Measurements from ENCODE around the gene GNAI1.

The GNAI1 gene

GRCh38 chr7:80134536-80135308 is at the start of gene GNAI1:
Gene GNAI1, plus strand, starts transcription at chr7:80134831. Its CDS starts 330 bp downstream, at chr7:80135161.
- no peak for FAIRE-seq

GRCh38 chr7:80087051-80087770 is 47.4 kb upstream of the GNAI1 start:
- FAIRE-seq, result no peak

GRCh38 chr7:80087771-80088170 is 46.9 kb upstream of the GNAI1 start:
- no peak for FAIRE-seq

GRCh38 chr7:80088705-80089104 is 45.9 kb upstream of the GNAI1 start:
- FAIRE-seq, result no peak

GRCh38 chr7:80089366-80089765 is 45.3 kb upstream of the GNAI1 start:
- no peak for FAIRE-seq

- FAIRE-seq, result no peak
Observed at GRCh38 chr7:80093349-80093748, 41.3 kb upstream of the GNAI1 start.

- peak; percentile 94 for FAIRE-seq
Observed at GRCh38 chr7:80095545-80095944, 39.1 kb upstream of the GNAI1 start.

- FAIRE-seq, result no peak
Observed at GRCh38 chr7:80097756-80098155, 36.9 kb upstream of the GNAI1 start.

GRCh38 chr7:80098795-80099194 is 35.8 kb upstream of the GNAI1 start:
- FAIRE-seq, result no peak

- no peak for FAIRE-seq
Observed at GRCh38 chr7:80100254-80100653, 34.4 kb upstream of the GNAI1 start.

GRCh38 chr7:80105701-80106408 is 28.8 kb upstream of the GNAI1 start:
- FAIRE-seq, result no peak

GRCh38 chr7:80106498-80107113 is 28.0 kb upstream of the GNAI1 start:
- FAIRE-seq, result no peak

GRCh38 chr7:80107278-80107677 is 27.4 kb upstream of the GNAI1 start:
- no peak for FAIRE-seq

GRCh38 chr7:80110376-80110775 is 24.3 kb upstream of the GNAI1 start:
- no peak for FAIRE-seq

- no peak for FAIRE-seq
Observed at GRCh38 chr7:80114159-80114558, 20.5 kb upstream of the GNAI1 start.

- FAIRE-seq, result no peak
Observed at GRCh38 chr7:80124526-80125264, 9.9 kb upstream of the GNAI1 start.

- no peak for FAIRE-seq
Observed at GRCh38 chr7:80127412-80128160, 7.0 kb upstream of the GNAI1 start.

- FAIRE-seq, result no peak
Observed at GRCh38 chr7:80128918-80129317, 5.7 kb upstream of the GNAI1 start.

- no peak for FAIRE-seq
Observed at GRCh38 chr7:80129785-80130184, 4.8 kb upstream of the GNAI1 start.

- FAIRE-seq, result no peak
Observed at GRCh38 chr7:80131675-80132435, 2.8 kb upstream of the GNAI1 start.

GRCh38 chr7:80132594-80132993 is 2.0 kb upstream of the GNAI1 start:
- no peak for FAIRE-seq
